Lung (tissue), 12 donors: ENCODE results near the gene NBEA. TPM values are rescaled to one million over a fixed set of nuclear protein-coding genes. Genes with fewer than 3 reads are reported as not detected.

Experiments used
- ATAC-seq: fragments of 200-7000 bp; cut with Tn5 transposase; one replicate; pipeline ENCODE4 v1.9.1; 2020; ENCODE audit warnings: moderate number of reproducible peaks; ENCODE audit not compliant: insufficient read depth, low FRiP score
- DNase-seq, 3 donors: peaks; one replicate each; pipeline ENCODE4 v3.0.0-alpha.2; 2013 to 2017
- H3K27ac ChIP-seq, 2 donors: one replicate each; pipeline ENCODE4 v1.5.1; 2013; ENCODE audit warnings: mild to moderate bottlenecking in 2 of 2, moderate library complexity in 2 of 2, control low read depth in 1 of 2, inconsistent platforms in 1 of 2, low read depth in 1 of 2, low read length in 1 of 2
- H3K27me3 ChIP-seq, 3 donors: one replicate each; pipeline ENCODE4 v1.5.1; 2013; ENCODE audit warnings: low read length in 2 of 3; ENCODE audit not compliant: control insufficient read depth in 3 of 3, insufficient read depth in 3 of 3
- H3K36me3 ChIP-seq, 4 donors: one replicate each; pipeline ENCODE4 v1.5.1; 2013; ENCODE audit warnings: low read length in 4 of 4, mild to moderate bottlenecking in 1 of 4, moderate library complexity in 1 of 4; ENCODE audit not compliant: control insufficient read depth in 4 of 4, insufficient read depth in 4 of 4
- H3K4me1 ChIP-seq, 5 donors: one replicate each; pipeline ENCODE4 v1.5.1; 2013; ENCODE audit warnings: low read length in 5 of 5, mild to moderate bottlenecking in 2 of 5, moderate library complexity in 1 of 5; ENCODE audit not compliant: control insufficient read depth in 5 of 5, insufficient read depth in 5 of 5
- H3K4me3 ChIP-seq: one replicate; pipeline ENCODE4 v1.5.1; 2013; ENCODE audit warnings: mild to moderate bottlenecking, control low read depth, moderate library complexity
- H3K9ac ChIP-seq, 2 donors: one replicate each; pipeline ENCODE4 v1.5.1; 2013; ENCODE audit warnings: low read length in 2 of 2, control low read depth in 1 of 2; ENCODE audit not compliant: insufficient read depth in 1 of 2
- H3K9me3 ChIP-seq, 4 donors: one replicate each; pipeline ENCODE4 v1.5.1; 2013; ENCODE audit warnings: low read length in 3 of 4, mild to moderate bottlenecking in 1 of 4, moderate library complexity in 1 of 4; ENCODE audit not compliant: control insufficient read depth in 4 of 4, insufficient read depth in 3 of 4
- WGBS, 2 donors: extraction: QIAGEN DNeasy Blood & Tissue Kit; methylation state at CpG; one replicate each; pipeline ENCODE4 v1.1.7; 2013; 5-methylcytosine and 5-hydroxymethylcytosine counted together
- polyA plus RNA-seq, 2 donors: library from polyadenylated mRNA; stranded (reverse); fragments of 200-250 nt; gene quantifications; one replicate each; pipeline ENCODE4 v1.2.1, GENCODE V29; 2013
- total RNA-seq, 2 donors: library from RNA; depleted of rRNA in 1 of 2; stranded (reverse); fragments of >200 nt in 1 of 2; gene quantifications; one replicate each; pipeline ENCODE4 v1.2.1, GENCODE V29; 2014 to 2021
- TF ChIP-seq, protein P1 (sequence below): IDR thresholded peaks from 2 replicates; pipeline ENCODE4 v1.5.1; 2012; ENCODE audit warnings: mild to moderate bottlenecking; ENCODE audit errors: control extremely low read depth, extremely low read depth
- donor health status: control.
- donor health status: control.
- donor health status: Bipolar disorder and iron deficiency.
- donor health status: healthy.
- donor health status: DM: yes; HTN: yes; CAD: no.

Gene NBEA
- total and polyA plus RNA-seq, 4 donors: 1.6 to 26.5 (median 5.3) TPM

DNA sequence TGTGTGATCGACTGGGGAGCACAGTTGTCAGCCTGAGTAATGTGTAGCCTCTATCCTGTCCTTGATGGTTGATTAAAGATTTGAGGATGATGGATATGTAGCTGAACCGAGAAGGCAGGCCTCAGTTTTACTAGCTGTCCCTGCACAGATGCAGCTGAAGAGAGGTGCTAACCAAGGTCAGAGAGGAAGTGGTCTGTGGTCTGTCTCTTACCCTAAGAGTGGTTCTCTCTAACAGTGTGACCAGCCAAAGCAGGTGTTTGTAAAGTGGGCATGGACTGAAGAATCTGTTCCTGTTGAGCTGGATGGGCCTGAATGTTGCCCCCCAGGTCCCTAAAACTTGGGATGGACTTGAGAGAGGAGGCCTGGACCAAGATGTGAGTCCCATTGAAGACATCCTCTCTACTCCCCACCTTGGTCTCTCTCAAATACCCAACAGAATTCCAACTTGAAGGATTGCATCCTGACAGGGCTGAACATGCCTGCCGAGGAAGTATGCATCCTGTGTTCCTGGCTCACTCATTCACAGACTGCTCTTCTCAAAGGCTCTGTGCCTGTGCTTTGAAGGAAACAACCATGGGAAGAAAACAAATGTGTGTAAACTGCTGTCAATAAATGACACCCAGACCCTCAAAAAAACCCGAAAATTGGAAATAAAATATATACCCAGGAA lies 310.6 kb downstream of the NBEA start:
- no peak overlapping the region for H3K27ac ChIP-seq
- no peak overlapping the region for H3K9ac ChIP-seq
- peaks cover 0 to 17% (median 2%) of the 10 kb centered on the region in 4 donors for H3K9me3 ChIP-seq
- H3K27me3 ChIP-seq: no peaks in the 10 kb centered on the region
- H3K4me1 ChIP-seq: no peaks in the 10 kb centered on the region
- ATAC-seq (no peak), DNase-seq (no peak)
- TF ChIP-seq, protein P1, sequence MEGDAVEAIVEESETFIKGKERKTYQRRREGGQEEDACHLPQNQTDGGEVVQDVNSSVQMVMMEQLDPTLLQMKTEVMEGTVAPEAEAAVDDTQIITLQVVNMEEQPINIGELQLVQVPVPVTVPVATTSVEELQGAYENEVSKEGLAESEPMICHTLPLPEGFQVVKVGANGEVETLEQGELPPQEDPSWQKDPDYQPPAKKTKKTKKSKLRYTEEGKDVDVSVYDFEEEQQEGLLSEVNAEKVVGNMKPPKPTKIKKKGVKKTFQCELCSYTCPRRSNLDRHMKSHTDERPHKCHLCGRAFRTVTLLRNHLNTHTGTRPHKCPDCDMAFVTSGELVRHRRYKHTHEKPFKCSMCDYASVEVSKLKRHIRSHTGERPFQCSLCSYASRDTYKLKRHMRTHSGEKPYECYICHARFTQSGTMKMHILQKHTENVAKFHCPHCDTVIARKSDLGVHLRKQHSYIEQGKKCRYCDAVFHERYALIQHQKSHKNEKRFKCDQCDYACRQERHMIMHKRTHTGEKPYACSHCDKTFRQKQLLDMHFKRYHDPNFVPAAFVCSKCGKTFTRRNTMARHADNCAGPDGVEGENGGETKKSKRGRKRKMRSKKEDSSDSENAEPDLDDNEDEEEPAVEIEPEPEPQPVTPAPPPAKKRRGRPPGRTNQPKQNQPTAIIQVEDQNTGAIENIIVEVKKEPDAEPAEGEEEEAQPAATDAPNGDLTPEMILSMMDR: no peak
- WGBS, 2 donors: 76 to 77% methylated on average over 4 of the region's 4 CpGs
- no peak overlapping the region for H3K4me3 ChIP-seq
- H3K36me3 ChIP-seq: peaks cover 3 to 8% (median 3%) of the 10 kb centered on the region in 4 donors

DNA sequence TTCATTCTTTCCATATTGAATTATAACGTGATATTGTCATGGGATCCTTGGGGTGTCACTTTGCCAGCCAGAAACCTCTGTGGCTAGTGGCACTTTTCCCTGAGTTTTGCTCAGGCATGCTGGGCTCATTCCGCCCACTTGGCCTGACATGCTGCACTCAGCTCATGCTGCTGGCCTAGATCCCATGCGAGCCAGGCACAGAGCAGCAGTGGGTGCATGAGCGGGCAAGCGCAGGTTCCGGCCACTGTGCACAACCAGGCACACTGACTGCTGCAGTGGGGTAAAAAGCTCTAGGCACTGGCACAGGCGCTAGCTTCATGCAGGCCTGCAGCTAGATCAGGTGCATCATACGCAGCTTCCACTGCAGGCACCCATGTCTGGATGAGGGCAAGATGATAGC lies 313.2 kb downstream of the NBEA start:
- Histone ChIP-seq H3K9ac (no peak overlapping the region), H3K4me3 (no peak overlapping the region), H3K4me1 (no peaks in the 10 kb centered on the region), H3K27me3 (no peaks in the 10 kb centered on the region), H3K9me3 (peaks cover 0 to 17% (median 2%) of the 10 kb centered on the region in 4 donors), H3K27ac (no peak overlapping the region), H3K36me3 (peaks cover 0 to 8% (median 3%) of the 10 kb centered on the region in 4 donors)
- TF ChIP-seq, protein P1: no peak
- DNase-seq (no peak), ATAC-seq (no peak)
- 95 to 96% methylated on average over 8 of the region's 8 CpGs for WGBS, 2 donors

DNA sequence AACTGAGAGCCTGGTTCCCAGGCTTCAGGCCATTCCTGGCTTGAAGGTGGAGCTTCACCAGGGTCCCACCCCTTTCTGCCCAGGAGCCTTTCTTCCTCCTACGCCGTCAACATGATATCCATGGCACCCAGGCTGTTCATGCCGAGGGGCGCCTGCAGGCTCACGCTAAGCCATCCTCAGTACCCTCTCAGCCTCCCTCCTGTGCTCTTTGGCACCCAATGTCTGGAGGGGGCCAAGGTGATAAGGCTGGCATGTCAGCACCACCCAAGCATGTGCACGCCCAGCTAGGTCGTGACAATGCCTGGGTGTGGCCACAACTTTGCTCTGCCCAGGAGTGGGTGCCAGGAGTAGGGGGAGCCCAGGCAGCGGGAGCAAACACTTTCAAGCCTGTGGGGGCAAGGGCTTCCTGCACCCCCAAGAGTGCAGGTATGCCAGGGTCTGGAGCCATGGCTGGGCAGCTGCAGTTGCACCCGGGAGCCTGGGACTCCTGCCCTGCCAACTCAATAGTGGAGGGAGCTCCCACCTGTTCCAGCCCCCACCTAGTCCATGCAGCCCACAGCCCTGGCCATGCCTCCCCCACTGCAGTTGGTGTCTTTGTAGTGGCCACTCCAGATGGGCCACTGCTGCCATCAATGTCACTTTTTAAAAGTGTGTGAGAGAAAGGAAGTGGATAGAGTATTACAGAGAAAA lies 314.5 kb downstream of the NBEA start:
- Histone ChIP-seq H3K36me3 (peaks cover 0 to 5% (median 3%) of the 10 kb centered on the region in 4 donors), H3K4me3 (no peak overlapping the region), H3K9me3 (peaks cover 0 to 12% (median 0%) of the 10 kb centered on the region in 4 donors), H3K9ac (no peak overlapping the region), H3K27ac (no peak overlapping the region), H3K27me3 (no peaks in the 10 kb centered on the region), H3K4me1 (no peaks in the 10 kb centered on the region)
- TF ChIP-seq, protein P1: no peak
- DNase-seq (no peak), ATAC-seq (no peak)
- 96 to 98% methylated on average over 9 of the region's 9 CpGs for WGBS, 2 donors
